ENCODE results near the gene DGKB. TPM values are rescaled to one million over a fixed set of nuclear protein-coding genes. Genes with fewer than 3 reads are reported as not detected.
"Not testable (repeated sequence)": the region's sequence is repeated elsewhere in the genome, so short reads cannot be mapped to it uniquely, and the experiment has no call there.

The DGKB gene
- total RNA-seq, 1 donor from 2014 or later = 0.99 TPM

DNA sequence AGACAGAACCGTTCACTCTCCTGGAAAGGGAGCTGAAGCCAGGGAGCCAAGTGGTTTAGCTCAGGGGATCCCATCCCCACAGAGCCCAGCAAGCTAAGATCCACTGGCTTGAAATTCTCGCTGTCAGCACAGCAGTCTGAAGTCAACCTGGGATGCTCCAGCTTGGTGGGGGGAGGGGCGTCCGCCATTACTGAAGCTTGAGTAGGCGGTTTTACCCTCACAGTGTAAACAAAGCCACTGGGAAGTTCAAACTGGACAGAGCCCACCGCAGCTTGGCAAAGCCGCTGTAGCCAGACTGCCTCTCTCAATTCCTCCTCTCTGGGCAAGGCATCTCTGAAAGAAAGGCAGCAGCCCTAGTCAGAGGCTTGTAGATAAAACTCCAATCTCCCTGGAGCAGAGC, 443.7 kb downstream of the DGKB start:
- not testable (repeated sequence) for DNase-seq (ENCODE audit: low spot score)

DNA sequence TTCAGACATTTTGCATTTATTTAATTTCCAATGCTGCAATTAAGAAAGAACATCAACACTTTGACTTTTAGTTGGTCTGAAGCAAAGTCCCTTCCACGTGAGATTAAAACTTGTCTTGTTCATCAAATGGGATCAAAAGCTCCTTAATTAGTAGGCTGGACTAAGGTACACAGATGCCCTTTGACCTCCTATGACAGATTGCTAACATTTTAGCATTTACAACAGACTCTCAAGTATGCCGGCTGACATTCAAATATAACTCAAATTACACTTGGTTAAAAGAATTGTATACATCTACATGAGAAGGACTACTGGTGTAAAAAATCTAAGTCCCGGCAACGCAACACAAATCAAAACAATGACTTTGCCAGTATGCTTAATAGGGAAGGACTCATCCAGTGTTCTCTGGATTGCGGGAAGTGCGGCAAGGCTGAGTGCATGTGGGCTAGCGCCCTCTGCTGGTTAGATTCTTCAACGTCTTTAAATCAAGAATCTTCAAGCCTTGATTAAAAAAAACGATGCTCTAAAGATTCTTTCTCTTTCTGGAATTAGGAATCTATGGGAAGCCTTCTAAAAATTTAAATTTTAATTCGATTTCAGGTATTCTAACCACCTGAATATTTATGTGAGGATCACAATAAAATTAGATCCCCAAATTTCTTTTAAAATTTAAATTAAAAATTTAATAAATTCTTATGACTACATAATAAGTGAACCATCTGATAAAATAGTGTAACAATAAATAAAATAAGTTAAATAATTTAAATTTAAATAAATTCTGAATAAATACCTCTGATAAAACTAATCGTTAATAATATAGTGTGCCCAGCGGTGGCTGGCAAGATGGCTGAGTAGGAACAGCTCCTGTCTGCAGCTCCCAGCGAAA, 444.7 kb downstream of the DGKB start:
- DNase-seq (ENCODE audit: low spot score) = peak; percentile 63

DNA sequence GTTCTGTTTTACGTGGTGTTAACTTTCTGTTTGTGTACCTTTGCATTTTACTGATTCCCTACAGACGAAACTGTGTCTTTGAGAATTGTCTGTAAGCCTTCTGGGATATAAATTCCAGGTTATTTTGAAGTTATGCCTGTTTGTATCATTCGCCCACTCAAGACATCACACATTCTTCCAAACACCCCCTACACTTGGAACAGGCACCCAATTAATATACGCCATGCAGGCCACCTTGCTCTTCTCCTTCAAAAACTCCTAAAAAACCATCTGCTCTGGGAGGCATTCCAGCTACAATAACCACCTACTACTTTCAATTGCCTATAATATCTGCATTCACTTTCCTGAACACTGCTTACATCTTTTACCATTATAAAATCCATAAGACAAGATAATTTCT, 453.3 kb downstream of the DGKB start:
- no peak for DNase-seq (ENCODE audit: low spot score)

DNA sequence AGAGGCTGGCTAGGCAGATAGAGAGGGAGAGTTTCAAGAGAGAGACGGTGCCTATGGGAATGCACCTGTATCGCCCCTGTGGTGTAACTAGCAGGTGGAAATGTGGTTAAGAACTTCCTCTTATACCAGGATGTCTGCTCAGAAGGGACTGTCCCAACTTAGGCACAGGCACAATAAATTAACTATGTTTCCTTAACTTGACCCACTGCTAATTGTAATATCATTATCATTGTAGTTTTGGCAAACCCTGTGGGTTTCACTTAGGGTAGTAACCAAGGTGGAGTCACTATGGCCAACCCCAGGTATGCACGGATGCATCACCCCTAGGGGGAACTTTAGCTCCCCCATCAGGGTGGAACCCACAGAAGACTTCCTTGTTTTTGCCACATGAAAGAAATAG, 455.7 kb downstream of the DGKB start:
- DNase-seq (ENCODE audit: low spot score) = no peak

- DNase-seq (ENCODE audit: low spot score) = no peak
These were observed 456.3 kb downstream of the DGKB start for GRCh38 chr7:14446219-14446618.

GRCh38 chr7:14438366-14438765, 464.2 kb downstream of the DGKB start:
- no peak for DNase-seq (ENCODE audit: low spot score)

GRCh38 chr7:14436878-14437277, 465.7 kb downstream of the DGKB start:
- DNase-seq (ENCODE audit: low spot score) = no peak

- no peak for DNase-seq (ENCODE audit: low spot score)
These were observed 469.6 kb downstream of the DGKB start for GRCh38 chr7:14432924-14433323.

- no peak for DNase-seq (ENCODE audit: low spot score)
These were observed 471.6 kb downstream of the DGKB start for GRCh38 chr7:14430926-14431325.

GRCh38 chr7:14425559-14425958, 477.0 kb downstream of the DGKB start:
- no peak for DNase-seq (ENCODE audit: low spot score)

DNA sequence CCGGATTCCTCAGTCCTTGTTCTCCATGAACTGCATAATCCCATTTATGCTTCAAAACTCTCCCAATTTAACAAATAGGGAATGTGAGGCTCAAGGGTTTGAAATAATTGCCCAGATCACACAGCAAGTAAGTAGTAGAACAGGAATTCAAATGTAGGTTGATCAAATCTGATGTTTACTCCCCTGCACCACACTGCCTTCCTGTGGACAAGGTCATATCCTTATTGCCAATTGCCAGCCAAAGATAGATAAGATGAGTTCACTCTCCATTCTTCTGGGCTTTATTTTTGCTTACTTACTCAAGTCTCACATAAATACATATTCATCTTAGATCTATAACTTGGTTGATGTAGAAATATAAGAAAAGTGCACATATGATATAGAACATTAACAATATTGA, 477.9 kb downstream of the DGKB start:
- DNase-seq (ENCODE audit: low spot score) = no peak

GRCh38 chr7:14420768-14421167, 481.8 kb downstream of the DGKB start:
- DNase-seq (ENCODE audit: low spot score) = no peak

DNA sequence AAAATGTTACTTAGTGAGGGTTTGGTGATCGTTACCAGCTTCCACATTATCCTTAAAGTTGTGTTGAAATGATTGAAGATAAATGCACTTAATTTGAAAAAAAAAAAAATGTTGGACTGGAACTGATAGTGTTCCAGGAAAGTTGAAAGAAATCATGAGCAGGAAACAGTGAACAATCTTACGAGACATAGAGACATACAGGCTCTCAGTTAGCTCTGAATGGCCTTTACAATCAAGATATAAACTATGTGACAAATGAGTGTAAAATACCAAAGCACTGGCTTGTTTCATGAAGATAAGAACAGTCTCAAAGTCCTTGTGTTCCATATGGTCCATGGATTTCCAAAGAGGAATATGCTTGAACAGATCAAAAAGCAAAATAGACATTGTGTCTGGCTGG, 483.0 kb downstream of the DGKB start:
- no peak for DNase-seq (ENCODE audit: low spot score)

- DNase-seq (ENCODE audit: low spot score) = no peak
These were observed 483.9 kb downstream of the DGKB start for GRCh38 chr7:14418633-14419032.

GRCh38 chr7:14414274-14414986, 488.1 kb downstream of the DGKB start:
- DNase-seq (ENCODE audit: low spot score) = no peak

GRCh38 chr7:14407246-14408015, 495.1 kb downstream of the DGKB start:
- no peak for DNase-seq (ENCODE audit: low spot score)

DNA sequence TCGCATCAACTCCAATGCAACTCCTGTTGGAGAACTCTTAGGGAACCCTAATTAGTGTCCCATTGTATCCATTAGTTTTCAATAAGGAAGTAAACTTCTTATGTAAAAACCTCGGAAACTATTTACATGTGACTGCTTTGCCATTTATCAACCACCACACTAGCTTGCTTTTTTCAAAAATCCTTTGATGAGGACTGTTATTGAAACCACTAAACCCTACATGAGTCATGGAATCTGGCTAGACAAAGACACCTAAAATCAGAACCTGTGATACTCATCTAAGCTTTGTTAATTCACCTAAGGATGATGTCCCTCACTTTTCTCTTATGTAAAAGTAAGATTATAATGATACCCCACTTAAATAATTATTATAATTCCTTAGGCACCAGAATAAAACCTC, 499.0 kb downstream of the DGKB start:
- no peak for DNase-seq (ENCODE audit: low spot score)

DNA sequence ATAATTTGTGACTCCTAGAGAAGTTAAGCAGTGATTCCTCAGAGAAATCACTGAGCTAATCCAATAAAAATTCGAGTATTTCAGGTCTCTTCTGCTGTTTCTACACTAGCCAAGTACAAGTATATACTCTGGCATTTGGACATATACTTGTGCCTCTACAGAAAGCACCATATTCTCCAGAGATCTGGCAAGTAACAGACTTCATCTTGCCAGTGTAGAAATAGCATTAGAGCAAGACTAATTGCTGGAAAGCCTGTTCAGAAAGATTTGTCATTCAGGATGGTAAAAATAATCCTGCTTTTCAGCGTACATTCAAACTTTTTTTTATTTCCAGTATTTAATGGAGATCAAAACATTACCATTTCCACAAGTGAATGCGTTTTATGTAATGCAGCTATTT, 502.3 kb downstream of the DGKB start:
- DNase-seq (ENCODE audit: low spot score) = no peak

DNA sequence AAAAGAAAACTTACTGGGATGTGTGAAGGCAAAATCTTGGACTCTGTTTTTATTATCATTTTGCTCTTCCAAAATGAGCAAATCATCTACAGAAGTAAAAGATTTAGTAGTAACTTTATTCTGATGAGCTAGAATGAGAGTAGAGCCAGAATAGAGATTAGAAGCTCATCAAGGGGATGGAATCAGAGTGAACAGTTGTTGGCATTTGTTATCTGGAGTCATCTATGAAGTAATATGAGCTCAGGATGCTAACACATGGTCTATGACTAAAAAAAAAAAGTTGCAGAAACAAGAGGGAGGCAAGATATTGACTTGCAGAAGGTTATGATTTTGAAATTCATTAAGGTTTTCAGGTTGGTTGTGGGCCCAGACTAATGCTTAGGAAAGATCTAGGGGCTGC, 504.0 kb downstream of the DGKB start:
- DNase-seq (ENCODE audit: low spot score) = no peak

- no peak for DNase-seq (ENCODE audit: low spot score)
These were observed 506.7 kb downstream of the DGKB start for GRCh38 chr7:14395860-14396259.

DNA sequence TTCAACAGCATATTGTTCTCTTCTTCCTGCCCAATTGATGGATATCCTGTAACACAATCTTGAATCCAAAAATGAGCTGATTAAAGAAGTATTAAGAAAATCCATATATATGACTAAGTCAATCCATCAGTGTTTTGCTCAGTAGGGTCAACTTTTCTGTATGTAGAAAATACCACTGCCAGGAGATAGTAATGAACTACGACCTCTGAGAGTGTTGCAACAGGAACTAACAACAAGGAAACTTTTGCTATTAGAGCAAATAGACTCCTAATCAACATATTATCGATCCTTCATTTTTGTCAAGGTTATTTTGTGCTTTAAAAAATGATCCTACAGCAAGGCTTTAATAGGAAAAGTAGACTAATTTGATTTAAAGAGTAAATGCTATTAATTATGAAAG, 507.8 kb downstream of the DGKB start:
- no peak for DNase-seq (ENCODE audit: low spot score)

DNA sequence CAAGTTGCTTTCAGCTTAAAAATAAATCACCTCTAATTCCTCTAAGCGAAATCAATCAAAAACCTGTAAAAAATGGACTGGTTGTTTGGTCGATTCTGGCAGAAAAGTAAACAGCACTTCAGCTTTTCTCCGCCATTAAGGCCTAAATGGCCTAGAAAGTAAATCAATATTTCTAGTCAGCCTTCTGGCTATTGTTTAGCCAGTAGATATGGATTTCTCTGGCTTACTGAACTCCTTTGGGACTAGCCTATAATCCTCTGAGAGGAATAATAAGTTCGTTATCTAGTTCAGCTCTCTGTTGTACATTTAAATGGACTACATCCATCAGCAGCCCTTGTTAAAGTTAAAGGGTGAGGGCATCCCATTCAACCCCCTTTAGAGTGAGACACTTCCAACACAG, 513.0 kb downstream of the DGKB start:
- no peak for DNase-seq (ENCODE audit: low spot score)
